D721Med (cell line): ENCODE data around the gene GP1BA.
A peak's percentile ranks its signal among the peaks of the same experiment; 100 is the strongest.

Experiments
- DNase-seq: peaks from one replicate; pipeline ENCODE4 v3.0.0; 2011; ENCODE audit warnings: low spot score; ENCODE audit not compliant: insufficient read length
- FAIRE-seq: peaks from 2 replicates; lab custom pipeline; 2011; peaks lifted over from hg19 to GRCh38; lab: Jason Lieb, UNC
- TF ChIP-seq, protein P1 (sequence below): IDR thresholded peaks from 2 replicates; pipeline ENCODE4 v1.5.1; 2012; ENCODE audit warnings: mild to moderate bottlenecking, control low read depth; ENCODE audit not compliant: insufficient read depth; ENCODE audit errors: missing control alignments

Gene GP1BA

DNA sequence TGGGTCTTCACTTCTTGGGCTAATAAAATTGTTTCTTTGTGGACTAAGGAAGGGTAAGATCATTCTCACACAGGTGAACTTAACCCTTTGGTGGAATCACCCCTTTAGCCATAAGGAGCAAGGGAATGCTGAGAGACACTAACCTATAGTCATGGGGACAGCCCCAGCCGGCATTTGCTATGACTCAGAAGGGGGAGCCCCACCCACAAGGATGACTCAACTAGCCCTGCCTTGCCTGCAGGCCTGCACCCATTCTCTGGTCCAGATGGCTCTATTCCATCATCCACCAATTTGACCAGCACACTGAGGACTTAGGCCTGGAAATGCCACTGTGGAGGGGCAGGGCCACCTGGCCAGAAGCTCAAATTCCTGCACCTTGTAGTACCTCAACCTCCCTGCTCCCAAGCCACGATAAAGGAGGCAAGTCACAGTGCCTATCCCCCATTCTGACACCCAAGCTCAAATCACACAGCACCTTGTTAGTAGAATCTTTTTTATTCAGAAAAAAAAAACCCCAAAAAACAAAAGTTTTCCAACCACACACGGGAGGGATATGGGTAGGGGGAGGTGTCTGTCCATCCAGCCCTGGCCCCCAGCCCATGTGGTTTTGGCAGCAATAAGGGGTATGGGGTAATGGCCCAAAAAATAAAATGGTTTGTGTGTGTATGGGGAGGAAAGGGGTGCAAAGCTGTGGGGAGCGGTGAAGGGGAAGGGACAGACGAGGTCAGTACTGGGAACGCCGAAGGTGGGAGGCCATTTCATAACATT lies 13.3 kb downstream of the GP1BA start:
- no peak for DNase-seq
- TF ChIP-seq, protein P1, sequence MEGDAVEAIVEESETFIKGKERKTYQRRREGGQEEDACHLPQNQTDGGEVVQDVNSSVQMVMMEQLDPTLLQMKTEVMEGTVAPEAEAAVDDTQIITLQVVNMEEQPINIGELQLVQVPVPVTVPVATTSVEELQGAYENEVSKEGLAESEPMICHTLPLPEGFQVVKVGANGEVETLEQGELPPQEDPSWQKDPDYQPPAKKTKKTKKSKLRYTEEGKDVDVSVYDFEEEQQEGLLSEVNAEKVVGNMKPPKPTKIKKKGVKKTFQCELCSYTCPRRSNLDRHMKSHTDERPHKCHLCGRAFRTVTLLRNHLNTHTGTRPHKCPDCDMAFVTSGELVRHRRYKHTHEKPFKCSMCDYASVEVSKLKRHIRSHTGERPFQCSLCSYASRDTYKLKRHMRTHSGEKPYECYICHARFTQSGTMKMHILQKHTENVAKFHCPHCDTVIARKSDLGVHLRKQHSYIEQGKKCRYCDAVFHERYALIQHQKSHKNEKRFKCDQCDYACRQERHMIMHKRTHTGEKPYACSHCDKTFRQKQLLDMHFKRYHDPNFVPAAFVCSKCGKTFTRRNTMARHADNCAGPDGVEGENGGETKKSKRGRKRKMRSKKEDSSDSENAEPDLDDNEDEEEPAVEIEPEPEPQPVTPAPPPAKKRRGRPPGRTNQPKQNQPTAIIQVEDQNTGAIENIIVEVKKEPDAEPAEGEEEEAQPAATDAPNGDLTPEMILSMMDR = no peak
- no peak for FAIRE-seq

DNA sequence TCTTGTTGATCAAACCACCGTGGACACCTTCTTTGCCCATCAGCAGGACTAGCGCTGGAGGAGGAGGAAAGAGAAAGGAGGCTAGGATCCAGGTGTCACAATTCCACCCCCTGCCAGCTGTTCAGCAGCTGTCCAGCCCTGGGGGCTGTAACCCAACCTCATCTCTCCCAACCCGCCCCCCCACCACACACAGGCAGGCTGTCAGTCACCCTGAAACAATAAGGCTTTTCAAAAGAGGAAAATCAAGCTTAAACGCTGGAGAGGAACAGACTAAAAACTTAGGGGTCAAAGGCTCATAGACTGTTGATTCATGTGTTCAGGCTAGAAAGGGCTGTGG lies 13.8 kb downstream of the GP1BA start:
- DNase-seq = no peak
- TF ChIP-seq, protein P1 = no peak
- no peak for FAIRE-seq

DNA sequence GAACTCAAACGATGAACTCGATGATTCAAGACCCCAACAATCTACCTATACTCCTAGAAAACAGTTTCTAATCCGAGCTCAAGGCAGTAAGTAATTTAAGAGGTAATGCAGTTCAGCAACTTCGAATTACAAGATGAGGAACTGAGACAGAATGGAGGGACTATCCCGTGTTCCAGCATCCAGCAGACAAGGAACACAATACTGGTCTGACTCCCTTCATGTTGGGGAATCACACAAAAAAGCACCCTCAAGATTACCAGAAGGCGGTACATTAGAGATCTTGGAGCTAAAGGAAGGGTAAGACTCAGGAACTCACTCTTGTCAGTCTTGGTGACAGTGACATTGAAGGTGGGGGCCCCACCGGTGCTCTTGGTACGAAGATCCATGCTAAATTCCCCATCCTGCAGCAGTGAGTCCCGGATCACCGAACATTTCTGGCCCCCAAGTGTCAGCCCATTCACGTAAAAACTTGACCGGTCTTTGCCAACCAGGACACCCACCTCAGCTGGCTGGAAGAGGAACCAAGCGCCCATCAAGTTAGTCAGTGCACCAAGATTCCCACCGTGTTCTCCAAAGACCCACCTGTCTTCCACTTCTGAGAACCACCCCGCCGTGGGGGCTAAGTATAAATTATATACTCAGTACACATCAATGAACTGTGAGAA lies 14.4 kb downstream of the GP1BA start:
- no peak for FAIRE-seq
- DNase-seq = no peak
- TF ChIP-seq, protein P1 = no peak

DNA sequence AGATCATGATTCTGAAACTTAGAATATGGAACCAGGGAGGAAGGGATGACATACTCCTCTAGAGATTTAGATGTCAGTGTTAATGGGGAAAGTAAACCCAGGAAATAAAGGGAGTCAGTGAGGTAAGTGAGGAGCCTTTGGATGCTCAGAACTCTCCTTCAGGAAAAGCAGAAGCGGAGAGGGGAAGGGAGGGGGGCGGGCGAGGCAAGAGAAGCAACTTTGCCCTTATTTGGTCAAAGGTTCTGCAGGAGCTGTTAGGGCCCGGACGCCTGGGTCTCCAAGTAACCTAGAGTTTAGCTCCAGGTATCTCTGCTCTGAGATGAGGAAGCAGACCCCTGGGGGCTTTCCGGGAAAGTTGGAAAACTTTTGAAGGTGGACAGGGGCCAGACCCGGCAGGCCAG lies 14.9 kb downstream of the GP1BA start:
- TF ChIP-seq, protein P1 = no peak
- FAIRE-seq (no peak), DNase-seq (no peak)

DNA sequence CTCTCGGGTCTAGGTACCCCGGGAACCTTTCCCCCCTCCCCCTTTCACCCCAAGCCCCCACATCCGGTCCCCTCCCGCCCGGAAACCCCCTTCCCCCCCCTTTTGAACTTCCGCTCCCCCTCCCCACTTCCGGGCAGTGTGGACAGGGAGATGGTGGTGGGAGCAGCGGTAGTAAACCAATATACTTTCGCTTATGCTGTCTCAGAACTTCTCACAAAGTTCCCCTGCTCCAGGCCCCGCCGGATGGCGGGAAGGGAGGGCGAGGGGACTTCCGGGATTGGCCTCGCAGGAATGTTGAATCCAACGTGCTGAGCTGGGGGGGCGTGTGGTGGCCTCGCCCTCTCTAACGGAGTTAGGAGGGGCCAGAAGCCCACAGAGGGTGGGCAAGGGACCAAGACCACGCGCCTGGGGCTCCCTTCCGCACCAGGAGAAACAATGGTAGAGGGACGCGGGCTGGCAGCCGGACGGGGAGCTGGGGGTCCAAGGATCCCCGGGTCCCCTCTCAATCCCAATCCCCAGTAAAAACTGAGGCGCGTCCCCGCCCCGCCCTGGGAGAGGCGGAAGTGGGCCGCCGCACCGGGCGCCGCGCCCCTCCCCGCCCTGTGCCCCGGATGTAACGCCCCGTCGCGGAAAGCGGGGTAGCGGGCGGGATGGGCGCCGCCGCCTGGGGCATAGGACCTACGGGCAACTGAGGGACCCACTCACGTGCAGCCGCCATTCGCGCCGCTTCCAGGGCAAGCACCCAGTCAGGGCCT lies 15.5 kb downstream of the GP1BA start:
- TF ChIP-seq, protein P1 = no peak
- FAIRE-seq (no peak), DNase-seq (peak; percentile 59)

DNA sequence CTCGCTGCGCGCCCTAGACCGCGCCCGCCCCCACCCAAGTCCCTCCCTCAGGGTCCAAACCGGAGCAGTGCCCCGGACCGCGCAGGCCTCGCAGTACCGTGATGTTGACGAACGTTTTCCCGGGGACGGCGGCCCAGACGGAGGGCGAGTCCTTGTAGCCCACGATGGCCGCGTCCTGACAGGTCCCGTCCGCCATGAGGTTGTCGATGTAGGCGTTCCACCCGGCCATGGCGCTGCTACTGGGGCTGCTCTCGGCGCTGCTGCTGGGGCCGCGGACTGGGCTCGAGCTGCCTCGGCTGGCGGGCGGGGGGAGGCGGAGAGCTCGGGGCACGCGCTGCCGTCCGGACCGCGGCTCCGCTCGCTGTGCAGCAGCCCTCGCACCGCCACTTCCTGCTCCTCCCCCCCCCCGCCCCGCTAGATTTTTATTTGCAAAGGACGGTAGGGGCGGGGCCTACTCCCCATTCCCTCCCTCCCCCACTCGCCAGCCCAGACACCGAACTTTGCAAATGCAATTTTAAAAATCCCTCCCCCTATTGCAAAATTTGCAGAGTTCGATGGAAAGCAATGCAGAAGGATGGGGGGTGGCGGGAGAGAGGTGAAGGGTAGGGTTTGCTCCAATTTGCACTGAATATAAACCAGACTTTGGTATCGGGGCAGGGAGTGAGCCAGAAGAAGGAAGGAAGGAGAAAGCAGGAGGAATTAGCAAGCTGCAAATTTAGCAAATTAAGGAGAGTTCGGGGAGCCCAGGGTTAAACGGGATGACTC lies 16.3 kb downstream of the GP1BA start, which contains the start of gene PFN1:
PFN1 (minus strand) TSS at position 365 of the 765 bp plus-strand sequence; CDS start at position 229, 136 bp downstream.
- FAIRE-seq (no peak), DNase-seq (peak; percentile 76)
- TF ChIP-seq, protein P1 = no peak
